GM23248 (cell line): Measurements from ENCODE around the gene SLC19A1. TPM values are rescaled to one million over a fixed set of nuclear protein-coding genes. Genes with fewer than 3 reads are reported as not detected.
A peak's percentile ranks its signal among the peaks of the same experiment; 100 is the strongest.

Source experiments
- DNase-seq: peaks from one replicate; pipeline ENCODE4 v3.0.0-alpha.2; 2015
- H2AFZ ChIP-seq: fragments of 200-600 bp; sonication (generic); 2 replicates; pipeline ENCODE4 v1.6.1; 2016; ENCODE audit warnings: antibody characterized with exemption
- H3F3A ChIP-seq: fragments of 200-600 bp; sonication (generic); 2 replicates; pipeline ENCODE4 v1.6.1; 2016; ENCODE audit warnings: mild to moderate bottlenecking, antibody characterized with exemption, mixed run types; ENCODE audit not compliant: insufficient read depth
- H3K27ac ChIP-seq: fragments of 200-600 bp; sonication (generic); 2 replicates; pipeline ENCODE4 v1.5.1; 2016; ENCODE audit warnings: mild to moderate bottlenecking
- H3K27me3 ChIP-seq: fragments of 200-600 bp; sonication (generic); replicated peaks from 2 replicates; pipeline ENCODE4 v1.6.1; 2016; ENCODE audit warnings: mild to moderate bottlenecking; ENCODE audit not compliant: insufficient read depth
- H3K36me3 ChIP-seq: fragments of 200-600 bp; sonication (generic); 2 replicates; pipeline ENCODE4 v1.6.1; 2016; ENCODE audit warnings: low read depth, mild to moderate bottlenecking
- H3K4me1 ChIP-seq: fragments of 200-600 bp; sonication (generic); 2 replicates; pipeline ENCODE4 v1.6.1; 2016; ENCODE audit warnings: mild to moderate bottlenecking; ENCODE audit not compliant: insufficient read depth
- H3K4me2 ChIP-seq: fragments of 200-600 bp; sonication (generic); one replicate; pipeline ENCODE4 v1.6.1; 2016; ENCODE audit warnings: mild to moderate bottlenecking; ENCODE audit not compliant: unreplicated experiment
- H3K4me3 ChIP-seq: fragments of 200-600 bp; sonication (generic); 2 replicates; pipeline ENCODE4 v1.5.1; 2016; ENCODE audit warnings: mild to moderate bottlenecking
- H3K79me2 ChIP-seq: fragments of 200-600 bp; sonication (generic); 2 replicates; pipeline ENCODE4 v1.6.1; 2016; ENCODE audit warnings: mild to moderate bottlenecking; ENCODE audit not compliant: insufficient read depth
- H3K9ac ChIP-seq: fragments of 200-600 bp; sonication (generic); 2 replicates; pipeline ENCODE4 v1.6.1; 2016; ENCODE audit warnings: mild to moderate bottlenecking
- H3K9me2 ChIP-seq: fragments of 200-600 bp; sonication (generic); 2 replicates; pipeline ENCODE4 v1.6.1; 2016; ENCODE audit warnings: mixed run types, mild to moderate bottlenecking, moderate library complexity; ENCODE audit not compliant: insufficient read depth
- H3K9me3 ChIP-seq: fragments of 200-600 bp; sonication (generic); one replicate; pipeline ENCODE4 v1.6.1; 2017; ENCODE audit warnings: low read depth
- H4K20me1 ChIP-seq: fragments of 200-600 bp; sonication (generic); 2 replicates; pipeline ENCODE4 v1.6.0; 2016; ENCODE audit not compliant: insufficient read depth
- EZH2 ChIP-seq: fragments of 200-600 bp; sonication (generic); IDR thresholded peaks from 2 replicates; pipeline ENCODE4 v1.6.1; 2018; ENCODE audit warnings: antibody characterized with exemption, mild to moderate bottlenecking; ENCODE audit not compliant: insufficient read depth, poor library complexity, severe bottlenecking
- EZH2phosphoT487 ChIP-seq: fragments of 200-600 bp; sonication (generic); IDR thresholded peaks from 2 replicates; pipeline ENCODE4 v1.6.1; 2018; ENCODE audit warnings: antibody characterized with exemption, moderate library complexity, mild to moderate bottlenecking, low read depth; ENCODE audit not compliant: insufficient read depth
- WGBS, 2 experiments: methylation state at CpG; one replicate each; pipeline ENCODE4 v1.1.6; 2015 to 2017; ENCODE audit warnings: low lambda C conversion rate in 2 of 2, low coverage in 1 of 2; ENCODE audit errors: missing lambda C conversion rate in 2 of 2; 5-methylcytosine and 5-hydroxymethylcytosine counted together
- in situ Hi-C: fragments of 300-500 bp; cut with MboI; formaldehyde crosslinking; loops from 2 replicates; pipeline ENCODE4 v1.15.0; 2020
- polyA plus RNA-seq: library from polyadenylated mRNA; unstranded; fragments of >200 nt; fragmentation: Nextera tagmentation; extraction: Ambion mirVana; gene quantifications from 2 replicates; pipeline ENCODE4 v1.2.1, GENCODE V29; 2016
- total RNA-seq: library from RNA; depleted of rRNA; stranded (reverse); fragments of >200 nt; shearing (Covaris generic); gene quantifications from 2 replicates; pipeline ENCODE4 v1.2.3, GENCODE V29; 2014

Gene SLC19A1
- total and polyA plus RNA-seq, 2 experiments from 2014 or later, result 7.8 to 8.4 TPM

DNA sequence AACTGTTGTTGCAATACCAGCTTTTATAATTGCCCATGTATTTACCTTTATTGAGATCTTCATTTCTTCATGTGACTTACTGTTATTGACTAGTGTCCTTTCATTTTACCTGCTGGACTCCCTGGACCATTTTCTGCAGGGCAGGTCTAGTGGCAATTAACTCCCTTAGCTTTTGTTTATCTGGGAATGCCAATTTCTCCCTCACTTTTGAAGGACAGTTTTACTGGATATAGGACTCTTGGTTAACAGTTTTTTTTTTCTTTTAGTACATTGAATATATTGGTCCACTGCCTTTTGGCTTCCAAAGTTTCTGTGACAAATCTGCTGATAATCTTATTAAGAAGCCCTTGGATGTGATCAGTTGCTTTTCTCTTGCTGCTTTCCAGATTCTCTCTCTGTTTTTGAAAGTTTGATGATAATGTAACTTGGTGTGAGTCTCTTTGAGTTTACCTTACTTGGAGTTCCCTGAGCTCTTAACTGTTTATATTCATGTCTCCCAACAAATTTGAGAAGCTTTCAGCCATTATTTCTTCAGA, 80.4 kb downstream of the SLC19A1 start:
- no peaks in the 10 kb centered on the region for H3K79me2 ChIP-seq
- no peak overlapping the region for H3K27ac ChIP-seq
- no peaks in the 10 kb centered on the region for H3K27me3 ChIP-seq
- H3K9me2 ChIP-seq, result no peaks in the 10 kb centered on the region
- no peaks in the 10 kb centered on the region for H4K20me1 ChIP-seq
- H3K4me2 ChIP-seq, result no peak overlapping the region
- H3K9ac ChIP-seq, result no peak overlapping the region
- TF ChIP-seq EZH2 (no peak), EZH2phosphoT487 (no peak)
- no peaks in the 10 kb centered on the region for H3K9me3 ChIP-seq
- peaks cover 8% of the 10 kb centered on the region; the same call in 1 of the 2 replicates for H3F3A ChIP-seq
- H3K4me3 ChIP-seq, result no peak overlapping the region
- peaks cover 14% of the 10 kb centered on the region for H3K4me1 ChIP-seq
- in situ Hi-C loops, result no loop called here
- no peaks in the 10 kb centered on the region for H3K36me3 ChIP-seq
- no peak for DNase-seq
- no peak overlapping the region for H2AFZ ChIP-seq

DNA sequence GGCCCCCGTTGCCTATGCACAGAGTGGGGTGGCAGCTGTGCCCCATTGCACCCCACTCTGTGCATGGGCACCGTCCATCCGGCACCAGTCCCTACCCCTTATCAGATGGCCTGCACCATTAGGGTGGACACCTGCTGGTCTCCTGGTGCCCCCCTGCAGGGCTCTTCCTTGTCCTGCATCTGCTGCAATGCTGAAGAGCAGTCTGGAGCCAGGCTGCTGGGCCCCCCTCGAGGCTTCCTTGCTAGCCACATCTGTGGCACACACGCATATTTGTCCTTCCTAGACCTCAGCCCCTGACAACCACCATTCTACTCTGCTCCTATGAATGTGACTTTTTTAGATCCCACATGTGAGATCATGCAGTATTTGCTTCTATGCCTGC, 80.9 kb downstream of the SLC19A1 start:
- no peak overlapping the region for H3K27ac ChIP-seq
- H3K4me3 ChIP-seq, result no peak overlapping the region

GRCh38 chr21:45460611-45461368, 81.5 kb downstream of the SLC19A1 start:
- Histone ChIP-seq H2AFZ (no peak overlapping the region), H3K4me1 (peaks cover 14% of the 10 kb centered on the region), H3K27ac (peak overlapping the region; percentile 66), H3K36me3 (no peaks in the 10 kb centered on the region), H3K9me2 (no peaks in the 10 kb centered on the region), H3K79me2 (no peaks in the 10 kb centered on the region), H3F3A (peaks cover 8% of the 10 kb centered on the region; the same call in 1 of the 2 replicates), H3K4me3 (peak overlapping the region; percentile 10; the same call in 1 of the 2 replicates), H4K20me1 (no peaks in the 10 kb centered on the region), H3K9me3 (no peaks in the 10 kb centered on the region), H3K9ac (peak overlapping the region; percentile 44; the same call in 1 of the 2 replicates), H3K4me2 (peak overlapping the region; percentile 54), H3K27me3 (no peaks in the 10 kb centered on the region)
- TF ChIP-seq EZH2 (no peak), EZH2phosphoT487 (no peak)
- WGBS, 2 experiments, result 61 to 62% methylated on average over 9 of the region's 9 CpGs
- peak; percentile 90 for DNase-seq
- in situ Hi-C loops, result no loop called here

More for the DNA sequence above, 80.9 kb downstream of the SLC19A1 start:
- H3K9me2 ChIP-seq, result no peaks in the 10 kb centered on the region
- H3K9me3 ChIP-seq, result no peaks in the 10 kb centered on the region
- H4K20me1 ChIP-seq, result no peaks in the 10 kb centered on the region
- H3K4me2 ChIP-seq, result no peak overlapping the region
- H3K79me2 ChIP-seq, result no peaks in the 10 kb centered on the region
- 55 to 66% methylated on average over 5 of the region's 5 CpGs for WGBS, 2 experiments
- peaks cover 14% of the 10 kb centered on the region for H3K4me1 ChIP-seq
- in situ Hi-C loops, result no loop called here
- DNase-seq, result no peak
- no peaks in the 10 kb centered on the region for H3K27me3 ChIP-seq
- H3K9ac ChIP-seq, result no peak overlapping the region
- TF ChIP-seq EZH2, result no peak
- TF ChIP-seq EZH2phosphoT487, result no peak
- peaks cover 8% of the 10 kb centered on the region; the same call in 1 of the 2 replicates for H3F3A ChIP-seq
- H2AFZ ChIP-seq, result no peak overlapping the region
- H3K36me3 ChIP-seq, result no peaks in the 10 kb centered on the region

GRCh38 chr21:45460011-45460565, 82.2 kb downstream of the SLC19A1 start:
- Histone ChIP-seq H3K9me2 (no peaks in the 10 kb centered on the region), H3K9me3 (no peaks in the 10 kb centered on the region), H3K27me3 (no peaks in the 10 kb centered on the region), H3K4me2 (peak overlapping the region; percentile 54), H3F3A (peaks cover 8% of the 10 kb centered on the region; the same call in 1 of the 2 replicates), H3K4me1 (peaks cover 14% of the 10 kb centered on the region), H2AFZ (no peak overlapping the region), H4K20me1 (no peaks in the 10 kb centered on the region), H3K36me3 (no peaks in the 10 kb centered on the region), H3K4me3 (peak overlapping the region; percentile 10; the same call in 1 of the 2 replicates), H3K27ac (peak overlapping the region; percentile 66), H3K79me2 (no peaks in the 10 kb centered on the region), H3K9ac (peak overlapping the region; percentile 44; the same call in 1 of the 2 replicates)
- no peak for DNase-seq
- WGBS, 2 experiments, result 89 to 91% methylated on average over 20 to 22 of the region's 23 CpGs
- in situ Hi-C loops, result no loop called here
- TF ChIP-seq EZH2, result no peak
- TF ChIP-seq EZH2phosphoT487, result no peak
